ENCODE results near the gene TPM2. TPM values are rescaled to one million over a fixed set of nuclear protein-coding genes. Genes with fewer than 3 reads are reported as not detected.
A peak's percentile ranks its signal among the peaks of the same experiment; 100 is the strongest.

TPM2 gene
- total and polyA plus RNA-seq, 10 of the 15 experiments (the other 5 are each of a cell fraction or from before 2014, with no cell fraction given): 0.11 to 9.3 (median 1.1) TPM

DNA sequence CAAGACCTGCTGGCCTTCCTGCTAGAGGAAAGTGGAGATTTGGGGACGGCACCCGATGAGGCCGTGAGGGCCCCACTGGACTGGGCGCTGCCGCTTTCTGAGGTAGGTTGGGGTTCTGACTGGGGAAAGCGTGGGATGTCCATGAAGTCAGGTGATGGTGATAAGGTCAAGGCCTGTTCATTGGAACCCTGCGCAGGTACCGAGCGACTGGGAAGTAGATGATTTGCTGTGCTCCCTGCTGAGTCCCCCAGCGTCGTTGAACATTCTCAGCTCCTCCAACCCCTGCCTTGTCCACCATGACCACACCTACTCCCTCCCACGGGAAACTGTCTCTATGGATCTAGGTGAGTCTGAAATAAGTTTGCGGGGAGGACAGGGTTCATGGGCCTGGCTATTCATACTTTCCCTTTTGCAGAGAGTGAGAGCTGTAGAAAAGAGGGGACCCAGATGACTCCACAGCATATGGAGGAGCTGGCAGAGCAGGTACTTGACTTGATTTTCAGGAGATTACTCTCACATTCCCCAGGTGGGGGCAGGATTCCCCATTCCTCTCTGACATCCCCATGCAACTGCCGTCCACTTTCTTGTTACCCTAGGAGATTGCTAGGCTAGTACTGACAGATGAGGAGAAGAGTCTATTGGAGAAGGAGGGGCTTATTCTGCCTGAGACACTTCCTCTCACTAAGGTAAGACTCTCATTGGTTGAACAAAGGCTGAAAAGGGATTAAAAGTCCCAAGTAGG is 43.2 kb upstream of the TPM2 start (continued):
- TF ChIP-seq, protein P1, sequence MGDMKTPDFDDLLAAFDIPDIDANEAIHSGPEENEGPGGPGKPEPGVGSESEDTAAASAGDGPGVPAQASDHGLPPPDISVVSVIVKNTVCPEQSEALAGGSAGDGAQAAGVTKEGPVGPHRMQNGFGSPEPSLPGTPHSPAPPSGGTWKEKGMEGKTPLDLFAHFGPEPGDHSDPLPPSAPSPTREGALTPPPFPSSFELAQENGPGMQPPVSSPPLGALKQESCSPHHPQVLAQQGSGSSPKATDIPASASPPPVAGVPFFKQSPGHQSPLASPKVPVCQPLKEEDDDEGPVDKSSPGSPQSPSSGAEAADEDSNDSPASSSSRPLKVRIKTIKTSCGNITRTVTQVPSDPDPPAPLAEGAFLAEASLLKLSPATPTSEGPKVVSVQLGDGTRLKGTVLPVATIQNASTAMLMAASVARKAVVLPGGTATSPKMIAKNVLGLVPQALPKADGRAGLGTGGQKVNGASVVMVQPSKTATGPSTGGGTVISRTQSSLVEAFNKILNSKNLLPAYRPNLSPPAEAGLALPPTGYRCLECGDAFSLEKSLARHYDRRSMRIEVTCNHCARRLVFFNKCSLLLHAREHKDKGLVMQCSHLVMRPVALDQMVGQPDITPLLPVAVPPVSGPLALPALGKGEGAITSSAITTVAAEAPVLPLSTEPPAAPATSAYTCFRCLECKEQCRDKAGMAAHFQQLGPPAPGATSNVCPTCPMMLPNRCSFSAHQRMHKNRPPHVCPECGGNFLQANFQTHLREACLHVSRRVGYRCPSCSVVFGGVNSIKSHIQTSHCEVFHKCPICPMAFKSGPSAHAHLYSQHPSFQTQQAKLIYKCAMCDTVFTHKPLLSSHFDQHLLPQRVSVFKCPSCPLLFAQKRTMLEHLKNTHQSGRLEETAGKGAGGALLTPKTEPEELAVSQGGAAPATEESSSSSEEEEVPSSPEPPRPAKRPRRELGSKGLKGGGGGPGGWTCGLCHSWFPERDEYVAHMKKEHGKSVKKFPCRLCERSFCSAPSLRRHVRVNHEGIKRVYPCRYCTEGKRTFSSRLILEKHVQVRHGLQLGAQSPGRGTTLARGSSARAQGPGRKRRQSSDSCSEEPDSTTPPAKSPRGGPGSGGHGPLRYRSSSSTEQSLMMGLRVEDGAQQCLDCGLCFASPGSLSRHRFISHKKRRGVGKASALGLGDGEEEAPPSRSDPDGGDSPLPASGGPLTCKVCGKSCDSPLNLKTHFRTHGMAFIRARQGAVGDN (IDR thresholded peaks at IDR 0.05): 0 out of 2 replicates have a peak, but pooled peaks have one; percentile 14
- TF ChIP-seq SMAD5 (IDR thresholded peaks at IDR 0.05; ENCODE audit: low read depth) (no peak; the same call in 1 of the 2 replicates), BHLHE40 (IDR thresholded peaks at IDR 0.05; ENCODE audit: borderline replicate concordance in 1 of 2, low read depth in 2 of 2, low read length in 1 of 2) (no peak), MTA3 (IDR thresholded peaks at IDR 0.05; ENCODE audit: borderline replicate concordance, low read length) (no peak), ASH2L (IDR thresholded peaks at IDR 0.05; ENCODE audit: borderline replicate concordance, low read depth) (no peak), JUND (IDR thresholded peaks at IDR 0.05; ENCODE audit: low read depth, low read length) (no peak), EZH2 (IDR thresholded peaks at IDR 0.05; ENCODE audit: borderline replicate concordance, control insufficient read depth, low read depth, low read length) (no peak), SMARCA5 (IDR thresholded peaks at IDR 0.05) (peak; percentile 53; the same call in 1 of the 2 replicates), EGR1 (IDR thresholded peaks at IDR 0.05; ENCODE audit: borderline replicate concordance in 1 of 2, low read depth in 2 of 2, low read length in 2 of 2) (peak in 1 of 2 experiments; percentile 35; a peak in 1 of 3 replicates), MTA2 (IDR thresholded peaks at IDR 0.05; ENCODE audit: low read depth) (peak; percentile 42; the same call in 1 of the 2 replicates), NFIC (IDR thresholded peaks at IDR 0.05; ENCODE audit: low read depth, low read length) (no peak), SPI1 (IDR thresholded peaks at IDR 0.05; ENCODE audit: borderline replicate concordance, insufficient read depth, low read depth, low read length) (peak; percentile 73), CBX3 (IDR thresholded peaks at IDR 0.05; ENCODE audit: borderline replicate concordance, low read depth) (no peak), DPF2 (IDR thresholded peaks at IDR 0.05) (peak; percentile 30; the same call in 1 of the 2 replicates)
- TF ChIP-seq, protein P2, sequence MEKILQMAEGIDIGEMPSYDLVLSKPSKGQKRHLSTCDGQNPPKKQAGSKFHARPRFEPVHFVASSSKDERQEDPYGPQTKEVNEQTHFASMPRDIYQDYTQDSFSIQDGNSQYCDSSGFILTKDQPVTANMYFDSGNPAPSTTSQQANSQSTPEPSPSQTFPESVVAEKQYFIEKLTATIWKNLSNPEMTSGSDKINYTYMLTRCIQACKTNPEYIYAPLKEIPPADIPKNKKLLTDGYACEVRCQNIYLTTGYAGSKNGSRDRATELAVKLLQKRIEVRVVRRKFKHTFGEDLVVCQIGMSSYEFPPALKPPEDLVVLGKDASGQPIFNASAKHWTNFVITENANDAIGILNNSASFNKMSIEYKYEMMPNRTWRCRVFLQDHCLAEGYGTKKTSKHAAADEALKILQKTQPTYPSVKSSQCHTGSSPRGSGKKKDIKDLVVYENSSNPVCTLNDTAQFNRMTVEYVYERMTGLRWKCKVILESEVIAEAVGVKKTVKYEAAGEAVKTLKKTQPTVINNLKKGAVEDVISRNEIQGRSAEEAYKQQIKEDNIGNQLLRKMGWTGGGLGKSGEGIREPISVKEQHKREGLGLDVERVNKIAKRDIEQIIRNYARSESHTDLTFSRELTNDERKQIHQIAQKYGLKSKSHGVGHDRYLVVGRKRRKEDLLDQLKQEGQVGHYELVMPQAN (conservative IDR thresholded peaks at IDR 0.05): peak; percentile 73
- TF ChIP-seq, protein P3, sequence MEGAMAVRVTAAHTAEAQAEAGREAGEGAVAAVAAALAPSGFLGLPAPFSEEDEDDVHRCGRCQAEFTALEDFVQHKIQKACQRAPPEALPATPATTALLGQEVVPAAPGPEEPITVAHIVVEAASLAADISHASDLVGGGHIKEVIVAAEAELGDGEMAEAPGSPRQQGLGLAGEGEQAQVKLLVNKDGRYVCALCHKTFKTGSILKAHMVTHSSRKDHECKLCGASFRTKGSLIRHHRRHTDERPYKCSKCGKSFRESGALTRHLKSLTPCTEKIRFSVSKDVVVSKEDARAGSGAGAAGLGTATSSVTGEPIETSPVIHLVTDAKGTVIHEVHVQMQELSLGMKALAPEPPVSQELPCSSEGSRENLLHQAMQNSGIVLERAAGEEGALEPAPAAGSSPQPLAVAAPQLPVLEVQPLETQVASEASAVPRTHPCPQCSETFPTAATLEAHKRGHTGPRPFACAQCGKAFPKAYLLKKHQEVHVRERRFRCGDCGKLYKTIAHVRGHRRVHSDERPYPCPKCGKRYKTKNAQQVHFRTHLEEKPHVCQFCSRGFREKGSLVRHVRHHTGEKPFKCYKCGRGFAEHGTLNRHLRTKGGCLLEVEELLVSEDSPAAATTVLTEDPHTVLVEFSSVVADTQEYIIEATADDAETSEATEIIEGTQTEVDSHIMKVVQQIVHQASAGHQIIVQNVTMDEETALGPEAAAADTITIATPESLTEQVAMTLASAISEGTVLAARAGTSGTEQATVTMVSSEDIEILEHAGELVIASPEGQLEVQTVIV (IDR thresholded peaks at IDR 0.05; ENCODE audit: borderline replicate concordance, partially characterized antibody): no peak
- TF ChIP-seq, protein P4, sequence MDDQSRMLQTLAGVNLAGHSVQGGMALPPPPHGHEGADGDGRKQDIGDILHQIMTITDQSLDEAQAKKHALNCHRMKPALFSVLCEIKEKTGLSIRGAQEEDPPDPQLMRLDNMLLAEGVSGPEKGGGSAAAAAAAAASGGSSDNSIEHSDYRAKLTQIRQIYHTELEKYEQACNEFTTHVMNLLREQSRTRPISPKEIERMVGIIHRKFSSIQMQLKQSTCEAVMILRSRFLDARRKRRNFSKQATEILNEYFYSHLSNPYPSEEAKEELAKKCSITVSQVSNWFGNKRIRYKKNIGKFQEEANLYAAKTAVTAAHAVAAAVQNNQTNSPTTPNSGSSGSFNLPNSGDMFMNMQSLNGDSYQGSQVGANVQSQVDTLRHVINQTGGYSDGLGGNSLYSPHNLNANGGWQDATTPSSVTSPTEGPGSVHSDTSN (IDR thresholded peaks at IDR 0.05; ENCODE audit: insufficient replicate concordance, low read depth, low read length): no peak
